Stimulated activated CD4-positive, alpha-beta T cell treated with anti-CD3 and anti-CD28 coated beads, Interleukin-1b, Interleukin-23, amount 100 ng/mL, for 48 hours (primary cell): ENCODE measurements around the gene PHLDB1.
"Not testable (repeated sequence)": the region's sequence is repeated elsewhere in the genome, so short reads cannot be mapped to it uniquely, and the experiment has no call there.

Experiments
- DNase-seq: peaks from one replicate; pipeline ENCODE4 v3.0.0-alpha.2; 2020

Gene PHLDB1

GRCh38 chr11:118606157-118606843, 1.1 kb upstream of the PHLDB1 start:
- no peak for DNase-seq

- DNase-seq, result no peak
Observed at GRCh38 chr11:118606844-118607228, 579 bp upstream of the PHLDB1 start.

- peak; percentile 63 for DNase-seq
Observed at GRCh38 chr11:118608360-118609227, 1.2 kb downstream of the PHLDB1 start.

- no peak for DNase-seq
Observed at GRCh38 chr11:118609380-118610224, 2.2 kb downstream of the PHLDB1 start.

GRCh38 chr11:118610225-118610772, 2.9 kb downstream of the PHLDB1 start:
- DNase-seq, result no peak

GRCh38 chr11:118610773-118611432, 3.5 kb downstream of the PHLDB1 start:
- peak; percentile 81 for DNase-seq

- DNase-seq, result not testable (repeated sequence)
Observed at GRCh38 chr11:118611433-118611795, 4.0 kb downstream of the PHLDB1 start.

- DNase-seq, result no peak
Observed at GRCh38 chr11:118612378-118612777, 5.0 kb downstream of the PHLDB1 start.

- no peak for DNase-seq
Observed at GRCh38 chr11:118614511-118614910, 7.1 kb downstream of the PHLDB1 start.

- no peak for DNase-seq
Observed at GRCh38 chr11:118615282-118615975, 8.0 kb downstream of the PHLDB1 start.

- DNase-seq, result no peak
Observed at GRCh38 chr11:118615976-118616371, 8.6 kb downstream of the PHLDB1 start.

- no peak for DNase-seq
Observed at GRCh38 chr11:118618115-118618990, 10.9 kb downstream of the PHLDB1 start.

GRCh38 chr11:118618991-118619375, 11.6 kb downstream of the PHLDB1 start:
- DNase-seq, result no peak

GRCh38 chr11:118619444-118620197, 12.2 kb downstream of the PHLDB1 start:
- DNase-seq, result no peak

- DNase-seq, result no peak
Observed at GRCh38 chr11:118620529-118621070, 13.2 kb downstream of the PHLDB1 start.

GRCh38 chr11:118621071-118621783, 13.8 kb downstream of the PHLDB1 start:
- DNase-seq, result peak; percentile 26

GRCh38 chr11:118621784-118622375, 14.5 kb downstream of the PHLDB1 start:
- no peak for DNase-seq
